Tibial nerve (tissue), 4 donors: Measurements from ENCODE around the gene PDCD1.

Source experiments
- EP300 ChIP-seq, 2 donors: sonication (generic); formaldehyde crosslinking; IDR thresholded peaks; one replicate each; pipeline ENCODE4 v1.6.1; 2017; ENCODE audit warnings: antibody characterized with exemption in 2 of 2, mild to moderate bottlenecking in 1 of 2
- POLR2A ChIP-seq, 2 donors: fragments of 450-650 bp; IDR thresholded peaks; one replicate each; pipeline ENCODE4 v1.6.1; 2017; ENCODE audit warnings: antibody characterized with exemption in 2 of 2, mild to moderate bottlenecking in 2 of 2, moderate library complexity in 2 of 2
- TF ChIP-seq, protein P1 (sequence below), 5 experiments: fragments of 200-600 bp in 3 of 5; fragments of 450-650 bp in 2 of 5; sonication (generic) in 3 of 5; IDR thresholded peaks; one replicate each; pipeline ENCODE4 v1.5.1; 2016 to 2019; ENCODE audit warnings: antibody characterized with exemption in 5 of 5, mild to moderate bottlenecking in 3 of 5, moderate library complexity in 2 of 5

DNA sequence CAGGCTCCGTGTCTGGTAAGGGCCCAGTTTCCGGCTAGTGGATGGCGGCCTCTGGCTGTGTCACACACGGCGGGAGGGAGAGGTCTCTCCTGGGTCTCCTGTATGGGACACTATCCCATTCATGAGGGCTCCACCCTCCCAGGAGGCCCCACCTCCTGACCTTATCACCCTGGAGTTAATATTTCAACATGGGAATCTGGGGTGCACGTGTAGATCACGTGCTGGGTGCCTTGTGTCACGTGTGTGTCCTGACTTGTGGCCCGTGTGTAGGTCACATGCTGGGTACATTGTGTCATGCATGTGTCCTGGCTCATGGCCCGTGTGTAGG lies 39.8 kb downstream of the PDCD1 start:
- TF ChIP-seq POLR2A (IDR thresholded peaks at IDR 0.05) (no peak), EP300 (IDR thresholded peaks at IDR 0.05) (no peak)
- TF ChIP-seq, protein P1, sequence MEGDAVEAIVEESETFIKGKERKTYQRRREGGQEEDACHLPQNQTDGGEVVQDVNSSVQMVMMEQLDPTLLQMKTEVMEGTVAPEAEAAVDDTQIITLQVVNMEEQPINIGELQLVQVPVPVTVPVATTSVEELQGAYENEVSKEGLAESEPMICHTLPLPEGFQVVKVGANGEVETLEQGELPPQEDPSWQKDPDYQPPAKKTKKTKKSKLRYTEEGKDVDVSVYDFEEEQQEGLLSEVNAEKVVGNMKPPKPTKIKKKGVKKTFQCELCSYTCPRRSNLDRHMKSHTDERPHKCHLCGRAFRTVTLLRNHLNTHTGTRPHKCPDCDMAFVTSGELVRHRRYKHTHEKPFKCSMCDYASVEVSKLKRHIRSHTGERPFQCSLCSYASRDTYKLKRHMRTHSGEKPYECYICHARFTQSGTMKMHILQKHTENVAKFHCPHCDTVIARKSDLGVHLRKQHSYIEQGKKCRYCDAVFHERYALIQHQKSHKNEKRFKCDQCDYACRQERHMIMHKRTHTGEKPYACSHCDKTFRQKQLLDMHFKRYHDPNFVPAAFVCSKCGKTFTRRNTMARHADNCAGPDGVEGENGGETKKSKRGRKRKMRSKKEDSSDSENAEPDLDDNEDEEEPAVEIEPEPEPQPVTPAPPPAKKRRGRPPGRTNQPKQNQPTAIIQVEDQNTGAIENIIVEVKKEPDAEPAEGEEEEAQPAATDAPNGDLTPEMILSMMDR (IDR thresholded peaks at IDR 0.05): no peak
